ENCODE data around the gene LCAT.

LCAT gene

DNA sequence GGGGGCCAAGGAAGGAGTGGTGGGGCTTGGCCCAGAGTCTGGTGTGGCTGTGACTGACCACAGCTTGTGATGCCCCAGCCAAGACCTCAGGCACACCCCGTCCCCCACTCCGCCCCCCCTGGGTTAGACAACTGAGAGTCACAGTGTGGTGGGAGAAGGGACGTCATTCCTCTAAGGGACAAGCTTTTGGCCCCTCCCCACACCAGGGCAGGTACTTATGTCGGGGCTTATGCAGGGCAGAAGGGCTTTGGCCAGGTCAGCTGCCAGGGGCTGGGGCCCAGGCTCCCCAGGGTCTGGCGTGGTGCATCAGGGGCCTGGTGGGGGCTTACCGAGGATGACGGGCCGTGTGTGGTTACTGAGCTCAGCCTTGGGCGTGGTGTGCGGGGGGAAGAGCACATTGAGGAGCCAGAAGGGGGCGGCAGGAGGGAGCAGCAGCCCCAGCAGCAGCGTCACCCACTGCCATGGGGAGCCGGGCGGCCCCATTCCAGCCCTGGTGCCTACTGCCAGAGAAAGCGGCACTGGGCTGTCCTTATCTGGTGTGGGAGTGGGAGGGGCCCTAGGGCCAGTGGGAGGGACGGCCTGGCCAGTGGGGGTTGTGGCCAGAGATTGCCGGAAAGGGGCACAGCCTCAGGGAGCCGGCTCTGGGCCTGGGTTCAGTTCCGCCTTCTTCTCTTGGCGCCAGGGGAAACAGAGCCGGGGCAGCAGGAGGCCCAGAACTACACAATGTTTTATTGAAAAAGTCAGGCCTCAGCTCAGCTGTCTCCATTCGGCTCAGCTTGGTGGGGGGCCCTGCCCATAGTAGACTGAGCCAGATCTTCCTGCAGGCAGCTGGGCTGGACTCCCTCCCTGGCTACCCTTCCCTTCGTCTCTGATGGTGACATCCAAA lies at the start of gene LCAT:
Gene LCAT (minus strand): TSS at position 502 of the 886 bp plus-strand sequence. CDS start 19 bp downstream, at position 483.
- no peaks in the 10 kb centered on the region for H3K4me1 ChIP-seq

DNA sequence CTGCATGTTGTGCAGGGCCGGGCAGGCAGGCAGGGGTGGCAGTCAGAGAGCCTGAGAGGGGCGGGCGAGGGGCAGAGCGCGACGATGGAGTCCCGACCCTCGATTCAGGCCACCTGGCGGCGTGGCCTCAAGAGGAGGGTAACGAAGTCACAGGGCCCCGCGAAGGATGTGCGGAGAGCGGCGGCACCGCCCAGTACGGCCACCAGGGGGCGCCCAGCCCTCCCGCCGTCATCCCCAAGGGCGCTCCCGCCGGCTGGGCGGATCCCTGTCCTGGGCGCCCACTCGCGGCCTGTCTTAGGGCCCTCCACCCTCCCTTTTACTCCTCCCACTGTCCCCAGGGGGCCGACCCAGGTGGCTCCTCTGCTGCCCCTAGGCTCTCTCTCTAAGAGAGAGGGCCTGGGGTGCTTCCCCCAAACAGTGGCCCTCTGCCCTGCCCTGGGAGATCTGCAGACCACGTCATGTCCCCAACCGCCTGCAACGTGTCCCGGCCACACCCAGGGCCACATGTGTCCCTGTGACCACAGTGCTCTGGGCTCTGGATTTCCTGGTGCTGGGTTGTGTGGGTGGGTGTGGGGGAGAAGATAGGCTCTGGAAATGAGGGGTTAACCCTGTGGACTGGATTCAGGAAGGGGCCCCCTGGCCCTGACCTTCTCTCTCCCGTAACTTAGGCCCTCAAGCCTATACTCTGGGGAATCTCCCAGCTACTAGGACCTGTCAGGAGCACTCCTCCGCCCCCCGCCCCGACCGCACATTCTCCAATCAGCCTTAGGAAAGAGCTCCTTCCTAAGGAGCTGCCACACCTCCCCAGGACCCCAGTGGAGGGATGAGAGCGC lies 49.5 kb upstream of the LCAT start:
- peak; percentile 74 to 89 for DNase-seq (ENCODE audit: low spot score in 2 of 2)
- H3K9me3 ChIP-seq: no peaks in the 10 kb centered on the region
- H3K36me3 ChIP-seq (replicated peaks): no peaks in the 10 kb centered on the region
- peaks cover 9% of the 10 kb centered on the region for H3K4me1 ChIP-seq
- H3K4me3 ChIP-seq: no peak overlapping the region
- no peaks in the 10 kb centered on the region for H3K27me3 ChIP-seq (ENCODE audit: low read depth)
- in situ Hi-C loops (cut with MboI; ENCODE audit: low sequenced_read_pairs): no loop called here

More for the DNA sequence above, at the start of gene LCAT:
- DNase-seq (ENCODE audit: low spot score in 2 of 2): no peak
- H3K36me3 ChIP-seq (replicated peaks): peaks cover 67% of the 10 kb centered on the region
- H3K4me3 ChIP-seq: no peak within 1 kb of the TSS
- in situ Hi-C loops (cut with MboI; ENCODE audit: low sequenced_read_pairs): no loop called here
- no peaks in the 10 kb centered on the region for H3K27me3 ChIP-seq (ENCODE audit: low read depth)
- H3K9me3 ChIP-seq: no peaks in the 10 kb centered on the region

GRCh38 chr16:67992661-67993206 lies 48.8 kb upstream of the LCAT start:
- Histone ChIP-seq H3K36me3 (replicated peaks) (no peaks in the 10 kb centered on the region), H3K27me3 (ENCODE audit: low read depth) (no peaks in the 10 kb centered on the region), H3K4me1 (peaks cover 9% of the 10 kb centered on the region), H3K9me3 (no peaks in the 10 kb centered on the region), H3K4me3 (no peak overlapping the region)
- in situ Hi-C loops (cut with MboI; ENCODE audit: low sequenced_read_pairs): no loop called here
- DNase-seq (ENCODE audit: low spot score in 2 of 2): no peak

- Histone ChIP-seq H3K4me3 (no peak overlapping the region), H3K4me1 (peaks cover 9% of the 10 kb centered on the region), H3K27me3 (ENCODE audit: low read depth) (no peaks in the 10 kb centered on the region), H3K9me3 (no peaks in the 10 kb centered on the region), H3K36me3 (replicated peaks) (no peaks in the 10 kb centered on the region)
- no peak for DNase-seq (ENCODE audit: low spot score in 2 of 2)
- in situ Hi-C loops (cut with MboI; ENCODE audit: low sequenced_read_pairs): no loop called here
These were observed 46.1 kb upstream of the LCAT start for GRCh38 chr16:67990018-67990386.

- no peak for DNase-seq (ENCODE audit: low spot score in 2 of 2)
- H3K9me3 ChIP-seq: no peaks in the 10 kb centered on the region
- peaks cover 9% of the 10 kb centered on the region for H3K4me1 ChIP-seq
- H3K36me3 ChIP-seq (replicated peaks): no peaks in the 10 kb centered on the region
- no peaks in the 10 kb centered on the region for H3K27me3 ChIP-seq (ENCODE audit: low read depth)
- in situ Hi-C loops (cut with MboI; ENCODE audit: low sequenced_read_pairs): no loop called here
- H3K4me3 ChIP-seq: no peak overlapping the region
These were observed 45.5 kb upstream of the LCAT start for GRCh38 chr16:67989322-67990017.

GRCh38 chr16:67988675-67989074 lies 44.8 kb upstream of the LCAT start:
- no peak for DNase-seq (ENCODE audit: low spot score in 2 of 2)
- Histone ChIP-seq H3K27me3 (ENCODE audit: low read depth) (no peaks in the 10 kb centered on the region), H3K4me1 (peaks cover 9% of the 10 kb centered on the region), H3K9me3 (no peaks in the 10 kb centered on the region), H3K4me3 (no peak overlapping the region), H3K36me3 (replicated peaks) (no peaks in the 10 kb centered on the region)
- in situ Hi-C loops (cut with MboI; ENCODE audit: low sequenced_read_pairs): no loop called here

DNA sequence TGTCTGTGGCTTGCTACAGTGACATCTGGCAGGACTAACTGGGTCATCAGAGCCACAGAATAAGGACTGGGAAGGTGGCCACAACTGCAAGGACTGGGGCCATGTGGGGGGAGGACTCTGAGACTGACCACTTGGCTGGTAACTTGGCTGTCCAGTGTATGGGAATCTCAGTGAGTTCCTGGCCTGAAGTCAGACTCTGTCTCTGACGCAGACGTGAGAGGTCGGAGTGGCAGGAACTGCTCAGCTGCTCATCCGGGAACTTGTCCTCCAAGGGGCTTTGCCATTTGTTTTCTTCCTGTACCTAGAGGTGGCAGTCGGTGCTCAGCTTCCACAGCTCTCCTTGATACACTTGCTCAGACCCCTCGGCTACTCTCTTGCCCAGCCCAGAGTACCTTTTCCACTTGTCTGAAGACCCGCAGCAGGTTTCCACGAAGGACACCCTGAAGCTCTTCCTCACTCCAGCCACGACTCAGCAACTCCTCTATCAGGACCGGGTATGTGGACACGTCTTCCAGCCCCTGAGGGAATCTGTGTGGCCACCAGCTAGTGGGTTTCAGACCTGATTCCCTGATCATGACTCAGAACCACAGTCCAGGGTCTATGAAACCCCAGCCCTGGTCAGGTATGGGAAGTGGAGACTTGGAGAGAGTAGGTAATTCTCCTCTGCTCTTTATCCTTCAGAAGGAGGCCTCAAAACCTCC lies 43.7 kb upstream of the LCAT start:
- H3K4me1 ChIP-seq: no peaks in the 10 kb centered on the region
- no peaks in the 10 kb centered on the region for H3K9me3 ChIP-seq
- H3K4me3 ChIP-seq: no peak overlapping the region
- no peaks in the 10 kb centered on the region for H3K36me3 ChIP-seq (replicated peaks)
- no peak for DNase-seq (ENCODE audit: low spot score in 2 of 2)
- H3K27me3 ChIP-seq (ENCODE audit: low read depth): no peaks in the 10 kb centered on the region
- in situ Hi-C loops (cut with MboI; ENCODE audit: low sequenced_read_pairs): no loop called here

GRCh38 chr16:67986949-67987348 lies 43.0 kb upstream of the LCAT start:
- no peaks in the 10 kb centered on the region for H3K36me3 ChIP-seq (replicated peaks)
- no peak for DNase-seq (ENCODE audit: low spot score in 2 of 2)
- H3K4me1 ChIP-seq: no peaks in the 10 kb centered on the region
- H3K27me3 ChIP-seq (ENCODE audit: low read depth): no peaks in the 10 kb centered on the region
- no peaks in the 10 kb centered on the region for H3K9me3 ChIP-seq
- H3K4me3 ChIP-seq: no peak overlapping the region
- in situ Hi-C loops (cut with MboI; ENCODE audit: low sequenced_read_pairs): no loop called here

- H3K36me3 ChIP-seq (replicated peaks): no peaks in the 10 kb centered on the region
- DNase-seq (ENCODE audit: low spot score in 2 of 2): no peak
- H3K27me3 ChIP-seq (ENCODE audit: low read depth): no peaks in the 10 kb centered on the region
- no peak overlapping the region for H3K4me3 ChIP-seq
- H3K9me3 ChIP-seq: no peaks in the 10 kb centered on the region
- no peaks in the 10 kb centered on the region for H3K4me1 ChIP-seq
- in situ Hi-C loops (cut with MboI; ENCODE audit: low sequenced_read_pairs): no loop called here
These were observed 38.2 kb upstream of the LCAT start for GRCh38 chr16:67982011-67982696.

DNA sequence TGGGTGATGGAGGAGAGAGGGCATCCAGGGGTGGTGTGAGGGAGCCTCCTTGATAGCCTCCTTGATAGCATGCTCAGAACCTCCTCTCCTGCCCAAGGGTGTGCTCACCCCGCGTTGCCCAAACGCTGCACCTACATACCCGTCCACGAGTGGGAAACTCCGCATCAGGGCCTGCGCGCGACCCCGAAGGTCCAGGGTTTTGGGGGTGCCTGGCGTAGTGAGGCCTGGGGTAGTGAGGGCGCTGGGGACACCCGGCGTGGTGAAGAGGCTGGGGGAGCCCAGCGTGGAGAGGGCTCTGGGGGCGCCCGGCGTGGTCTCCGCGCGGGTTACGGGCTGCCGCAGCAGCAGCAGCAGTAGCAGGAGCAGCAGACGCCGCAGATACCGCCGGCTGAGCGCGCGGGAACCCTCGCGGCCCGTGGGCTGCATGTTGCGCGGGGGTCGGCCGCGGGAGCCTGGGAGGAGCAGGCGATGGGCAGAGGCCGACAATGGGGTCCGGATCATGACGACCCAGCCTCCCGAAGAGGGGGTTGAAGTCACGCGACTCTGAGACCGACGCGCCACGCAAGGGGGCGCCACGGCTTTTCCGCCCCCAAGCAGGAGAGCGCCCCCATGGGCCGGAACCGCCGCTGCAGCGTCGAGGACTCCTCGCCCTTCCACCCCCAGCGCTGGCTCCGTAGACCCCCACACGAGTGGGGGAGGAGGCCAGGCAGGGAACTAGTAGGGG lies 36.2 kb upstream of the LCAT start, which contains the start of gene DPEP3:
Gene DPEP3 (minus strand): TSS at position 545 of the 724 bp plus-strand sequence. CDS start 119 bp downstream, at position 426.
- H3K4me1 ChIP-seq: no peaks in the 10 kb centered on the region
- H3K9me3 ChIP-seq: no peaks in the 10 kb centered on the region
- in situ Hi-C loops (cut with MboI; ENCODE audit: low sequenced_read_pairs): no loop called here
- no peaks in the 10 kb centered on the region for H3K27me3 ChIP-seq (ENCODE audit: low read depth)
- DNase-seq (ENCODE audit: low spot score in 2 of 2): no peak
- no peaks in the 10 kb centered on the region for H3K36me3 ChIP-seq (replicated peaks)
- H3K4me3 ChIP-seq: no peak within 1 kb of the TSS

- Histone ChIP-seq H3K36me3 (replicated peaks) (no peaks in the 10 kb centered on the region), H3K9me3 (no peaks in the 10 kb centered on the region), H3K27me3 (ENCODE audit: low read depth) (no peaks in the 10 kb centered on the region), H3K4me3 (no peak overlapping the region), H3K4me1 (no peaks in the 10 kb centered on the region)
- in situ Hi-C loops (cut with MboI; ENCODE audit: low sequenced_read_pairs): no loop called here
- DNase-seq (ENCODE audit: low spot score in 2 of 2): no peak
These were observed 33.7 kb upstream of the LCAT start for GRCh38 chr16:67977469-67978227.

Measured in HAP-1 (cell line).